Measurements from ENCODE around the gene RREB1.

The RREB1 gene

DNA sequence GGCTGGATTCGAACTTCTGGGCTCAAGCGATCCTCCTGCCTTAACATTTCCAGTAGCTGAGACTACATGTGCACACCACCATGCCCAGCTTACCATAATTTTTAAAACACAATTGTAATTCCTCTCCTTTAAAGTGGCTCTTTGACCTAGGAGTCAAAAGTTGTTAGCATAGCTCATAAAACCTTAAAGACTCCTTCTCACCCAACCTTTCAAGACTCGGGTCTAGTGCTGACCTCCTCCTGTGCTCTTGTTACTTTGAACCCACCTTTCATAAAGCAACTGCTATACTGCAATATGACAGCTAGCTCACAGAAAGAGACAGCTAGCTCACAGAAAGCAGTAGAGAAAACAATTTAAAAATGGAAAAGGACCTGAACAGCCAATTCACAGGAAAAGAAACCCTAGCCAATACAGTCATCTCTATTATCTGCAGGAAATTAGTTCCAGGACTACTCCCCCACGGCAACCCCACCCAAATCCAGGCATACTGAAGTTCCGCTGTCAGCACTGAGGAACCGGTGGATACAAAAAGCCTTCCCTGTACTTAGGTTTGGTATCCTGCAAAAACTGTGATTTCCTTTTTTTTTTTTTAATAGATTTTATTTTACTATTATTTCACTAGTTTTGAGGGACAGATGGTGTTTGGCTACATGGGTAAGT, 185.0 kb downstream of the RREB1 start (continued):
- TF ChIP-seq ZSCAN4 (tag by site-specific recombination; IDR thresholded peaks at IDR 0.05), result no peak
- no peak for TF ChIP-seq ZNF776 (tag by site-specific recombination; IDR thresholded peaks at IDR 0.05; ENCODE audit: borderline replicate concordance)
- no peak for TF ChIP-seq ZNF585B (tag by site-specific recombination; IDR thresholded peaks at IDR 0.05)
- no peak for TF ChIP-seq TCF7L2 (IDR thresholded peaks at IDR 0.05; ENCODE audit: borderline replicate concordance, low read depth, low read length)
- no peak for TF ChIP-seq KLF7 (tag by site-specific recombination; IDR thresholded peaks at IDR 0.05; ENCODE audit: borderline replicate concordance)
- TF ChIP-seq KLF10 (tag by site-specific recombination; IDR thresholded peaks at IDR 0.05), result no peak

- peaks cover 83 to 92% of the 10 kb centered on the region in 2 experiments for H3K36me3 ChIP-seq (ENCODE audit: control insufficient read depth in 2 of 2, insufficient read depth in 1 of 2, low read length in 2 of 2)
Observed at GRCh38 chr6:7295916-7296315, 188.2 kb downstream of the RREB1 start.

DNA sequence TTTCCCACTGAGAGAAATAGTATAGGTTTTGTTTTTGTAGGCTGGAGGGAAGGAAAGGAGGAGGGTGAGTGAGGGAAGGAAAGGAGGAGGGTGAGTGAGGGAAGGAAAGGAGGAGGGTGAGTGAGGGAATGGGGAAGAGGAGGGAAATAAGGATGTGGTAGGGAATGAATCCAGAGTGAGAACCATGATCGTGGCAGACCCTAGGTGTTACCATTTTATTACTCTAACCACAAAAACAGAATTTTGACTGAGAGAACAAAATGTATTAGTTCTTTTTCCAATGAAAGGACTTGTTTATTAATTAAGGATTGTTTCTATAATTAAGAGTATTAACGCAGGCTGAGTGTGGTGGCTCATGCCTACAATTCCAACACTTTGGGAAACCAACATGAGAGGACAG, 188.8 kb downstream of the RREB1 start:
- TF ChIP-seq, protein P1, sequence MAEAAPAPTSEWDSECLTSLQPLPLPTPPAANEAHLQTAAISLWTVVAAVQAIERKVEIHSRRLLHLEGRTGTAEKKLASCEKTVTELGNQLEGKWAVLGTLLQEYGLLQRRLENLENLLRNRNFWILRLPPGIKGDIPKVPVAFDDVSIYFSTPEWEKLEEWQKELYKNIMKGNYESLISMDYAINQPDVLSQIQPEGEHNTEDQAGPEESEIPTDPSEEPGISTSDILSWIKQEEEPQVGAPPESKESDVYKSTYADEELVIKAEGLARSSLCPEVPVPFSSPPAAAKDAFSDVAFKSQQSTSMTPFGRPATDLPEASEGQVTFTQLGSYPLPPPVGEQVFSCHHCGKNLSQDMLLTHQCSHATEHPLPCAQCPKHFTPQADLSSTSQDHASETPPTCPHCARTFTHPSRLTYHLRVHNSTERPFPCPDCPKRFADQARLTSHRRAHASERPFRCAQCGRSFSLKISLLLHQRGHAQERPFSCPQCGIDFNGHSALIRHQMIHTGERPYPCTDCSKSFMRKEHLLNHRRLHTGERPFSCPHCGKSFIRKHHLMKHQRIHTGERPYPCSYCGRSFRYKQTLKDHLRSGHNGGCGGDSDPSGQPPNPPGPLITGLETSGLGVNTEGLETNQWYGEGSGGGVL (tag by site-specific recombination; IDR thresholded peaks at IDR 0.05), result peak; percentile 47; the same call in 1 of the 2 replicates
- TF ChIP-seq PRDM1 (tag by site-specific recombination; IDR thresholded peaks at IDR 0.05) (peak; percentile 43; the same call in 1 of the 2 replicates), ZNF155 (tag by site-specific recombination; IDR thresholded peaks at IDR 0.05) (no peak), ZNF600 (tag by site-specific recombination; IDR thresholded peaks at IDR 0.05) (peak; percentile 55; the same call in 1 of the 2 replicates)
- Histone ChIP-seq H3K4me3 (ENCODE audit: low read depth, low read length) (no peak overlapping the region), H3K4me1 (ENCODE audit: control insufficient read depth, insufficient read depth, low read length) (no peaks in the 10 kb centered on the region), H3K27ac (ENCODE audit: extremely low read depth, low read depth, low read length) (no peak overlapping the region), H3K36me3 (ENCODE audit: control insufficient read depth in 2 of 2, insufficient read depth in 1 of 2, low read length in 2 of 2) (peaks cover 84 to 92% of the 10 kb centered on the region in 2 experiments), H3K9me3 (ENCODE audit: control insufficient read depth, insufficient read depth, low read depth, low read length) (no peaks in the 10 kb centered on the region)
- ChIA-PET POLR2A (interaction anchor here (0.7 kb wide), 2 partner anchors 654 to 692 kb away, joined by 3 read pairs; no protein-coding TSS in a partner anchor), CTCF (interaction anchor here (2.8 kb wide), 1 partner anchor 20 kb away, joined by 11 read pairs; no protein-coding TSS in a partner anchor)

More at GRCh38 chr6:7295916-7296315, 188.2 kb downstream of the RREB1 start:
- no peak overlapping the region for H3K27ac ChIP-seq (ENCODE audit: extremely low read depth, low read depth, low read length)
- ChIA-PET POLR2A (interaction anchor here (0.7 kb wide), 1 partner anchor 691 kb away, joined by 3 read pairs; no protein-coding TSS in a partner anchor), CTCF (interaction anchor here (0.6 to 2.8 kb wide), 2 partner anchors 20 to 915 kb away, joined by 3 to 11 read pairs; no protein-coding TSS in a partner anchor)
- no peak overlapping the region for H3K4me3 ChIP-seq (ENCODE audit: low read depth, low read length)
- no peaks in the 10 kb centered on the region for H3K9me3 ChIP-seq (ENCODE audit: control insufficient read depth, insufficient read depth, low read depth, low read length)
- TF ChIP-seq ZNF792 (tag by site-specific recombination; IDR thresholded peaks at IDR 0.05) (no peak), ZNF629 (tag by site-specific recombination; IDR thresholded peaks at IDR 0.05) (no peak), ZNF624 (tag by site-specific recombination; IDR thresholded peaks at IDR 0.05) (no peak), SP2 (tag by site-specific recombination; IDR thresholded peaks at IDR 0.05) (no peak), ZNF48 (tag by site-specific recombination; IDR thresholded peaks at IDR 0.05) (no peak), FEZF1 (tag by site-specific recombination; IDR thresholded peaks at IDR 0.05) (no peak)
- TF ChIP-seq, protein P2, sequence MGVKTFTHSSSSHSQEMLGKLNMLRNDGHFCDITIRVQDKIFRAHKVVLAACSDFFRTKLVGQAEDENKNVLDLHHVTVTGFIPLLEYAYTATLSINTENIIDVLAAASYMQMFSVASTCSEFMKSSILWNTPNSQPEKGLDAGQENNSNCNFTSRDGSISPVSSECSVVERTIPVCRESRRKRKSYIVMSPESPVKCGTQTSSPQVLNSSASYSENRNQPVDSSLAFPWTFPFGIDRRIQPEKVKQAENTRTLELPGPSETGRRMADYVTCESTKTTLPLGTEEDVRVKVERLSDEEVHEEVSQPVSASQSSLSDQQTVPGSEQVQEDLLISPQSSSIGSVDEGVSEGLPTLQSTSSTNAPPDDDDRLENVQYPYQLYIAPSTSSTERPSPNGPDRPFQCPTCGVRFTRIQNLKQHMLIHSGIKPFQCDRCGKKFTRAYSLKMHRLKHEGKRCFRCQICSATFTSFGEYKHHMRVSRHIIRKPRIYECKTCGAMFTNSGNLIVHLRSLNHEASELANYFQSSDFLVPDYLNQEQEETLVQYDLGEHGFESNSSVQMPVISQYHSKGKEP (tag by site-specific recombination; IDR thresholded peaks at IDR 0.05), result no peak
- TF ChIP-seq, protein P3, sequence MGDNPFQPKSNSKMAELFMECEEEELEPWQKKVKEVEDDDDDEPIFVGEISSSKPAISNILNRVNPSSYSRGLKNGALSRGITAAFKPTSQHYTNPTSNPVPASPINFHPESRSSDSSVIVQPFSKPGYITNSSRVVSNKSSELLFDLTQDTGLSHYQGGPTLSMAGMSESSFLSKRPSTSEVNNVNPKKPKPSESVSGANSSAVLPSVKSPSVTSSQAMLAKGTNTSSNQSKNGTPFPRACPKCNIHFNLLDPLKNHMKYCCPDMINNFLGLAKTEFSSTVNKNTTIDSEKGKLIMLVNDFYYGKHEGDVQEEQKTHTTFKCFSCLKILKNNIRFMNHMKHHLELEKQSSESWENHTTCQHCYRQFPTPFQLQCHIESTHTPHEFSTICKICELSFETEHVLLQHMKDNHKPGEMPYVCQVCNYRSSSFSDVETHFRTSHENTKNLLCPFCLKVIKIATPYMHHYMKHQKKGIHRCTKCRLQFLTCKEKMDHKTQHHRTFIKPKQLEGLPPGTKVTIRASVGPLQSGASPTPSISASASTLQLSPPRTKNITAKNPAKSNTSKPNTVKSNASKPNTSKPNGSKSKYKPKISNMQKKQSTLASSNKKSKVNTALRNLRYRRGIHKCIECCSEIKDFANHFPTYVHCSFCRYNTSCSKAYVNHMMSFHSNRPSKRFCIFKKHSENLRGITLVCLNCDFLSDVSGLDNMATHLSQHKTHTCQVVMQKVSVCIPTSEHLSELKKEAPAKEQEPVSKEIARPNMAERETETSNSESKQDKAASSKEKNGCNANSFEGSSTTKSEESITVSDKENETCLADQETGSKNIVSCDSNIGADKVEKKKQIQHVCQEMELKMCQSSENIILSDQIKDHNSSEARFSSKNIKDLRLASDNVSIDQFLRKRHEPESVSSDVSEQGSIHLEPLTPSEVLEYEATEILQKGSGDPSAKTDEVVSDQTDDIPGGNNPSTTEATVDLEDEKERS (tag by site-specific recombination; IDR thresholded peaks at IDR 0.05), result no peak
- H3K4me1 ChIP-seq (ENCODE audit: control insufficient read depth, insufficient read depth, low read length), result no peaks in the 10 kb centered on the region
